ENCODE results near the gene NOLC1.

Gene NOLC1

GRCh38 chr10:102114861-102115618 is 37.1 kb upstream of the NOLC1 start:
- Histone ChIP-seq H3K36me3 (ENCODE audit: control insufficient read depth, insufficient read depth, low read length) (peaks cover 13% of the 10 kb centered on the region), H3K4me1 (ENCODE audit: control insufficient read depth, insufficient read depth, low read length) (peaks cover 59% of the 10 kb centered on the region), H3K27me3 (ENCODE audit: control insufficient read depth, insufficient read depth, low read length, poor library complexity, severe bottlenecking) (no peaks in the 10 kb centered on the region), H3K4me3 (ENCODE audit: insufficient read depth, low read depth, low read length) (peak overlapping the region; percentile 96), H3K9me3 (ENCODE audit: control insufficient read depth, low read length) (no peaks in the 10 kb centered on the region), H3K27ac (ENCODE audit: insufficient read depth, low read depth, low read length, poor library complexity, severe bottlenecking) (peak overlapping the region; percentile 70)
- WGBS, 2 experiments, result 0 to 1% methylated on average over 21 to 23 of the region's 23 CpGs

GRCh38 chr10:102115775-102116174 is 36.4 kb upstream of the NOLC1 start:
- Histone ChIP-seq H3K4me3 (ENCODE audit: insufficient read depth, low read depth, low read length) (peak overlapping the region; percentile 96), H3K4me1 (ENCODE audit: control insufficient read depth, insufficient read depth, low read length) (peaks cover 59% of the 10 kb centered on the region), H3K9me3 (ENCODE audit: control insufficient read depth, low read length) (no peaks in the 10 kb centered on the region), H3K36me3 (ENCODE audit: control insufficient read depth, insufficient read depth, low read length) (peaks cover 6% of the 10 kb centered on the region), H3K27me3 (ENCODE audit: control insufficient read depth, insufficient read depth, low read length, poor library complexity, severe bottlenecking) (no peaks in the 10 kb centered on the region), H3K27ac (ENCODE audit: insufficient read depth, low read depth, low read length, poor library complexity, severe bottlenecking) (no peak overlapping the region)
- WGBS, 2 experiments, result 51 to 63% methylated on average over 3 of the region's 3 CpGs

- WGBS, 2 experiments, result 90 to 100% methylated on average over 1 of the region's 1 CpG
- Histone ChIP-seq H3K9me3 (ENCODE audit: control insufficient read depth, low read length) (no peaks in the 10 kb centered on the region), H3K36me3 (ENCODE audit: control insufficient read depth, insufficient read depth, low read length) (no peaks in the 10 kb centered on the region), H3K27me3 (ENCODE audit: control insufficient read depth, insufficient read depth, low read length, poor library complexity, severe bottlenecking) (no peaks in the 10 kb centered on the region), H3K27ac (ENCODE audit: insufficient read depth, low read depth, low read length, poor library complexity, severe bottlenecking) (no peak overlapping the region), H3K4me3 (ENCODE audit: insufficient read depth, low read depth, low read length) (peak overlapping the region; percentile 11), H3K4me1 (ENCODE audit: control insufficient read depth, insufficient read depth, low read length) (peaks cover 65% of the 10 kb centered on the region)
Observed at GRCh38 chr10:102116656-102117055, 35.5 kb upstream of the NOLC1 start.

GRCh38 chr10:102117391-102118159 is 34.6 kb upstream of the NOLC1 start:
- peaks cover 69% of the 10 kb centered on the region for H3K4me1 ChIP-seq (ENCODE audit: control insufficient read depth, insufficient read depth, low read length)
- H3K27me3 ChIP-seq (ENCODE audit: control insufficient read depth, insufficient read depth, low read length, poor library complexity, severe bottlenecking), result no peaks in the 10 kb centered on the region
- 11 to 14% methylated on average over 12 of the region's 12 CpGs for WGBS, 2 experiments
- peak overlapping the region; percentile 83 for H3K4me3 ChIP-seq (ENCODE audit: insufficient read depth, low read depth, low read length)
- H3K27ac ChIP-seq (ENCODE audit: insufficient read depth, low read depth, low read length, poor library complexity, severe bottlenecking), result peak overlapping the region; percentile 93
- no peaks in the 10 kb centered on the region for H3K9me3 ChIP-seq (ENCODE audit: control insufficient read depth, low read length)
- H3K36me3 ChIP-seq (ENCODE audit: control insufficient read depth, insufficient read depth, low read length), result no peaks in the 10 kb centered on the region

- 14 to 17% methylated on average over 6 of the region's 6 CpGs for WGBS, 2 experiments
Observed at GRCh38 chr10:102118867-102119266, 33.3 kb upstream of the NOLC1 start.

GRCh38 chr10:102119417-102120141 is 32.6 kb upstream of the NOLC1 start:
- H3K27me3 ChIP-seq (ENCODE audit: control insufficient read depth, insufficient read depth, low read length, poor library complexity, severe bottlenecking), result no peaks in the 10 kb centered on the region
- H3K4me3 ChIP-seq (ENCODE audit: insufficient read depth, low read depth, low read length), result peak overlapping the region; percentile 83
- 1% methylated on average over 22 of the region's 22 CpGs for WGBS, 2 experiments
- H3K9me3 ChIP-seq (ENCODE audit: control insufficient read depth, low read length), result no peaks in the 10 kb centered on the region
- peaks cover 58% of the 10 kb centered on the region for H3K4me1 ChIP-seq (ENCODE audit: control insufficient read depth, insufficient read depth, low read length)
- peak overlapping the region; percentile 88 for H3K27ac ChIP-seq (ENCODE audit: insufficient read depth, low read depth, low read length, poor library complexity, severe bottlenecking)
- H3K36me3 ChIP-seq (ENCODE audit: control insufficient read depth, insufficient read depth, low read length), result no peaks in the 10 kb centered on the region

More at GRCh38 chr10:102118867-102119266, 33.3 kb upstream of the NOLC1 start:
- H3K36me3 ChIP-seq (ENCODE audit: control insufficient read depth, insufficient read depth, low read length), result no peaks in the 10 kb centered on the region
- no peak overlapping the region for H3K27ac ChIP-seq (ENCODE audit: insufficient read depth, low read depth, low read length, poor library complexity, severe bottlenecking)
- peaks cover 58% of the 10 kb centered on the region for H3K4me1 ChIP-seq (ENCODE audit: control insufficient read depth, insufficient read depth, low read length)
- no peaks in the 10 kb centered on the region for H3K27me3 ChIP-seq (ENCODE audit: control insufficient read depth, insufficient read depth, low read length, poor library complexity, severe bottlenecking)
- no peaks in the 10 kb centered on the region for H3K9me3 ChIP-seq (ENCODE audit: control insufficient read depth, low read length)
- H3K4me3 ChIP-seq (ENCODE audit: insufficient read depth, low read depth, low read length), result peak overlapping the region; percentile 83

- H3K27me3 ChIP-seq (ENCODE audit: control insufficient read depth, insufficient read depth, low read length, poor library complexity, severe bottlenecking), result no peaks in the 10 kb centered on the region
- no peaks in the 10 kb centered on the region for H3K9me3 ChIP-seq (ENCODE audit: control insufficient read depth, low read length)
- peaks cover 55% of the 10 kb centered on the region for H3K4me1 ChIP-seq (ENCODE audit: control insufficient read depth, insufficient read depth, low read length)
- 0 to 1% methylated on average over 104 of the region's 104 CpGs for WGBS, 2 experiments
- H3K4me3 ChIP-seq (ENCODE audit: insufficient read depth, low read depth, low read length), result peak within 1 kb of the TSS; percentile 83
- peak within 1 kb of the TSS; percentile 97 for H3K27ac ChIP-seq (ENCODE audit: insufficient read depth, low read depth, low read length, poor library complexity, severe bottlenecking)
- no peaks in the 10 kb centered on the region for H3K36me3 ChIP-seq (ENCODE audit: control insufficient read depth, insufficient read depth, low read length)
Observed at GRCh38 chr10:102120142-102120990, 31.8 kb upstream of the NOLC1 start, which contains the start of gene LDB1. Gene LDB1, minus strand, starts transcription at chr10:102120368. Its CDS starts 258 bp downstream, at chr10:102120110.

GRCh38 chr10:102120991-102121738 is 31.0 kb upstream of the NOLC1 start:
- no peaks in the 10 kb centered on the region for H3K9me3 ChIP-seq (ENCODE audit: control insufficient read depth, low read length)
- peak overlapping the region; percentile 97 for H3K27ac ChIP-seq (ENCODE audit: insufficient read depth, low read depth, low read length, poor library complexity, severe bottlenecking)
- WGBS, 2 experiments, result 0% methylated on average over 13 to 15 of the region's 15 CpGs
- H3K4me1 ChIP-seq (ENCODE audit: control insufficient read depth, insufficient read depth, low read length), result peaks cover 47% of the 10 kb centered on the region
- H3K36me3 ChIP-seq (ENCODE audit: control insufficient read depth, insufficient read depth, low read length), result no peaks in the 10 kb centered on the region
- peak overlapping the region; percentile 83 for H3K4me3 ChIP-seq (ENCODE audit: insufficient read depth, low read depth, low read length)
- no peaks in the 10 kb centered on the region for H3K27me3 ChIP-seq (ENCODE audit: control insufficient read depth, insufficient read depth, low read length, poor library complexity, severe bottlenecking)
